ENCODE data around the gene SYCP2L.
"Not testable (repeated sequence)": the region's sequence is repeated elsewhere in the genome, so short reads cannot be mapped to it uniquely, and the experiment has no call there.

DNA sequence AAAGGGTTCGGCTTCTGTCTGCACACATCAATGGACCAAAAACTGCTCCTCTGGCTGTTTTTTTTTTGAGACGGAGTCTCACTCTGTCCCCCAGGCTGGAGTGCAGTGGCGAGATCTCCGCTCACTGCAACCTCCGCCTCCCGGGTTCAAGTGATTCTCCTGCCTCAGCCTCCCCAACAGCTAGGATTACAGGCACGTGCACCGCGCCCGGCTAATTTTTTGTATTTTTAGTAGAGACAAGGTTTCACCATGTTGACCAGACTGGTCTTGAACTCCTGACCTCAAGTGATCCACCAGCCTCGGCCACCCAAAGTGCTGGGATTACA, 524 bp upstream of the SYCP2L start:
- TF ChIP-seq, protein P1, sequence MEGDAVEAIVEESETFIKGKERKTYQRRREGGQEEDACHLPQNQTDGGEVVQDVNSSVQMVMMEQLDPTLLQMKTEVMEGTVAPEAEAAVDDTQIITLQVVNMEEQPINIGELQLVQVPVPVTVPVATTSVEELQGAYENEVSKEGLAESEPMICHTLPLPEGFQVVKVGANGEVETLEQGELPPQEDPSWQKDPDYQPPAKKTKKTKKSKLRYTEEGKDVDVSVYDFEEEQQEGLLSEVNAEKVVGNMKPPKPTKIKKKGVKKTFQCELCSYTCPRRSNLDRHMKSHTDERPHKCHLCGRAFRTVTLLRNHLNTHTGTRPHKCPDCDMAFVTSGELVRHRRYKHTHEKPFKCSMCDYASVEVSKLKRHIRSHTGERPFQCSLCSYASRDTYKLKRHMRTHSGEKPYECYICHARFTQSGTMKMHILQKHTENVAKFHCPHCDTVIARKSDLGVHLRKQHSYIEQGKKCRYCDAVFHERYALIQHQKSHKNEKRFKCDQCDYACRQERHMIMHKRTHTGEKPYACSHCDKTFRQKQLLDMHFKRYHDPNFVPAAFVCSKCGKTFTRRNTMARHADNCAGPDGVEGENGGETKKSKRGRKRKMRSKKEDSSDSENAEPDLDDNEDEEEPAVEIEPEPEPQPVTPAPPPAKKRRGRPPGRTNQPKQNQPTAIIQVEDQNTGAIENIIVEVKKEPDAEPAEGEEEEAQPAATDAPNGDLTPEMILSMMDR (conservative IDR thresholded peaks at IDR 0.05; ENCODE audit: low read depth, low read length): not testable (repeated sequence)
- TF ChIP-seq POLR2A (IDR thresholded peaks at IDR 0.05; ENCODE audit: low read depth, low read length); MAFK (IDR thresholded peaks at IDR 0.05; ENCODE audit: low read depth, low read length); CEBPB (IDR thresholded peaks at IDR 0.05; ENCODE audit: low read depth, low read length); FOS (IDR thresholded peaks at IDR 0.05; ENCODE audit: low read depth, low read length); RFX5 (IDR thresholded peaks at IDR 0.05; ENCODE audit: low read depth, low read length); CHD1 (IDR thresholded peaks at IDR 0.05; ENCODE audit: low read depth, low read length); MXI1 (IDR thresholded peaks at IDR 0.05; ENCODE audit: borderline replicate concordance, low read depth, low read length); RAD21 (IDR thresholded peaks at IDR 0.05; ENCODE audit: low read length); BHLHE40 (IDR thresholded peaks at IDR 0.05; ENCODE audit: low read depth, low read length); SMC3 (IDR thresholded peaks at IDR 0.05; ENCODE audit: low read depth, low read length); NFE2L2 (IDR thresholded peaks at IDR 0.05; ENCODE audit: low read depth, low read length): not testable (repeated sequence)
- TF ChIP-seq, protein P2, sequence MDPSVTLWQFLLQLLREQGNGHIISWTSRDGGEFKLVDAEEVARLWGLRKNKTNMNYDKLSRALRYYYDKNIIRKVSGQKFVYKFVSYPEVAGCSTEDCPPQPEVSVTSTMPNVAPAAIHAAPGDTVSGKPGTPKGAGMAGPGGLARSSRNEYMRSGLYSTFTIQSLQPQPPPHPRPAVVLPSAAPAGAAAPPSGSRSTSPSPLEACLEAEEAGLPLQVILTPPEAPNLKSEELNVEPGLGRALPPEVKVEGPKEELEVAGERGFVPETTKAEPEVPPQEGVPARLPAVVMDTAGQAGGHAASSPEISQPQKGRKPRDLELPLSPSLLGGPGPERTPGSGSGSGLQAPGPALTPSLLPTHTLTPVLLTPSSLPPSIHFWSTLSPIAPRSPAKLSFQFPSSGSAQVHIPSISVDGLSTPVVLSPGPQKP (IDR thresholded peaks at IDR 0.05; ENCODE audit: borderline replicate concordance, low read depth, low read length): not testable (repeated sequence)

Measured in IMR-90 (cell line).